GM21717 (cell line): ENCODE measurements around the gene ITGA1.

ENCODE experiments used
- ATAC-seq: cut with Tn5 transposase; IDR thresholded peaks from one replicate; pipeline ENCODE4 v1.9.1; 2021; ENCODE audit warnings: mild to moderate bottlenecking, moderate library complexity; ENCODE audit not compliant: unreplicated experiment

ITGA1 gene

GRCh38 chr5:52894451-52894850 lies 106.7 kb downstream of the ITGA1 start:
- no peak for ATAC-seq

- ATAC-seq = no peak
Measured at GRCh38 chr5:52895075-52895474, 107.4 kb downstream of the ITGA1 start.

GRCh38 chr5:52895572-52896413 lies 108.1 kb downstream of the ITGA1 start:
- ATAC-seq = no peak

GRCh38 chr5:52896534-52897237 lies 109.0 kb downstream of the ITGA1 start:
- no peak for ATAC-seq

- ATAC-seq = no peak
Measured at GRCh38 chr5:52897238-52897614, 109.5 kb downstream of the ITGA1 start.

GRCh38 chr5:52898961-52899680 lies 111.4 kb downstream of the ITGA1 start:
- no peak for ATAC-seq

- ATAC-seq = no peak
Measured at GRCh38 chr5:52903142-52903541, 115.4 kb downstream of the ITGA1 start.

- ATAC-seq = no peak
Measured at GRCh38 chr5:52906343-52906742, 118.6 kb downstream of the ITGA1 start.

GRCh38 chr5:52906845-52907244 lies 119.1 kb downstream of the ITGA1 start:
- no peak for ATAC-seq

GRCh38 chr5:52909192-52909591 lies 121.5 kb downstream of the ITGA1 start:
- no peak for ATAC-seq

- ATAC-seq = no peak
Measured at GRCh38 chr5:52910071-52910470, 122.4 kb downstream of the ITGA1 start.

GRCh38 chr5:52915176-52915875 lies 127.6 kb downstream of the ITGA1 start:
- ATAC-seq = peak; percentile 98

- no peak for ATAC-seq
Measured at GRCh38 chr5:52920929-52921328, 133.2 kb downstream of the ITGA1 start.

GRCh38 chr5:52922384-52922783 lies 134.7 kb downstream of the ITGA1 start:
- no peak for ATAC-seq

- ATAC-seq = no peak
Measured at GRCh38 chr5:52924456-52924855, 136.7 kb downstream of the ITGA1 start.

- no peak for ATAC-seq
Measured at GRCh38 chr5:52925001-52925400, 137.3 kb downstream of the ITGA1 start.

GRCh38 chr5:52928689-52929088 lies 141.0 kb downstream of the ITGA1 start:
- no peak for ATAC-seq

GRCh38 chr5:52938226-52938625 lies 150.5 kb downstream of the ITGA1 start:
- no peak for ATAC-seq

- no peak for ATAC-seq
Measured at GRCh38 chr5:52943285-52943684, 155.6 kb downstream of the ITGA1 start.

GRCh38 chr5:52943808-52944207 lies 156.1 kb downstream of the ITGA1 start:
- no peak for ATAC-seq

GRCh38 chr5:52945040-52945439 lies 157.3 kb downstream of the ITGA1 start:
- no peak for ATAC-seq
